ENCODE data around the gene SMKR1. TPM values are rescaled to one million over a fixed set of nuclear protein-coding genes. Genes with fewer than 3 reads are reported as not detected.

The SMKR1 gene
- total and polyA plus RNA-seq, 5 donors from 2014 or later: 0.26 to 3.6 (median 1.3) TPM; not detected in 2

- no peak overlapping the region for H3K4me3 Mint-ChIP-seq
These were observed 58.5 kb downstream of the SMKR1 start for GRCh38 chr7:129560831-129561230.

GRCh38 chr7:129561677-129562359 lies 59.5 kb downstream of the SMKR1 start:
- no peak overlapping the region for H3K4me3 ChIP-seq (ENCODE audit: low read depth, low read length)
- Mint-ChIP-seq H3K27me3 (peaks cover 11% of the 10 kb centered on the region), H3K9me3 (peaks cover 0 to 4% (median 0%) of the 10 kb centered on the region in 7 donors), H3K27ac (peak overlapping the region in 1 of 3 donors; percentile 60), H3K4me3 (no peak overlapping the region), H3K4me1 (no peaks in the 10 kb centered on the region), H3K36me3 (no peaks in the 10 kb centered on the region)
- DNase-seq (no peak), ATAC-seq (ENCODE audit: low read depth in 2 of 2) (no peak)
- peaks cover 4% of the 10 kb centered on the region for H3K27me3 ChIP-seq (ENCODE audit: control insufficient read depth, insufficient read depth, low read length)
- no peak overlapping the region for H3K27ac ChIP-seq (ENCODE audit: insufficient read depth, low read length, poor library complexity, severe bottlenecking)
- no peaks in the 10 kb centered on the region for H3K9me3 ChIP-seq (ENCODE audit: control insufficient read depth in 2 of 2, low read length in 2 of 2)
- H3K36me3 ChIP-seq (ENCODE audit: control insufficient read depth, insufficient read depth, low read length): no peaks in the 10 kb centered on the region
- H3K4me1 ChIP-seq (ENCODE audit: control insufficient read depth, insufficient read depth, low read length, poor library complexity, severe bottlenecking): no peaks in the 10 kb centered on the region

More at GRCh38 chr7:129560831-129561230, 58.5 kb downstream of the SMKR1 start:
- ATAC-seq (ENCODE audit: low read depth in 2 of 2): no peak
- no peaks in the 10 kb centered on the region for H3K4me1 Mint-ChIP-seq
- Histone ChIP-seq H3K4me1 (ENCODE audit: control insufficient read depth, insufficient read depth, low read length, poor library complexity, severe bottlenecking) (no peaks in the 10 kb centered on the region), H3K27ac (ENCODE audit: insufficient read depth, low read length, poor library complexity, severe bottlenecking) (no peak overlapping the region), H3K36me3 (ENCODE audit: control insufficient read depth, insufficient read depth, low read length) (no peaks in the 10 kb centered on the region), H3K4me3 (ENCODE audit: low read depth, low read length) (no peak overlapping the region), H3K27me3 (ENCODE audit: control insufficient read depth, insufficient read depth, low read length) (peaks cover 4% of the 10 kb centered on the region), H3K9me3 (ENCODE audit: control insufficient read depth in 2 of 2, low read length in 2 of 2) (no peaks in the 10 kb centered on the region)
- no peaks in the 10 kb centered on the region for H3K36me3 Mint-ChIP-seq
- H3K9me3 Mint-ChIP-seq: peaks cover 0 to 4% (median 0%) of the 10 kb centered on the region in 7 donors
- no peak overlapping the region for H3K27ac Mint-ChIP-seq
- H3K27me3 Mint-ChIP-seq: peaks cover 9% of the 10 kb centered on the region
- DNase-seq: no peak

Other genes starting within 250 kb of the SMKR1 start
- 1.7 TPM for gene STRIP2, start 68.1 kb upstream of the SMKR1 start, total RNA-seq
- under 1 TPM in 3 of 4 donors, not detected in 1; 0.13 to 0.78 (median 0.56) TPM for gene STRIP2, start 68.1 kb upstream of the SMKR1 start, polyA plus RNA-seq
- gene NRF1, start 109.2 kb downstream of the SMKR1 start, total RNA-seq: 42.5 TPM
- gene NRF1, start 109.2 kb downstream of the SMKR1 start, polyA plus RNA-seq: 10 to 100 TPM; 19.6 to 26.9 (median 25.0) TPM